ENCODE results near the gene MAST3.

- TF ChIP-seq GTF2F1 (IDR thresholded peaks at IDR 0.05; ENCODE audit: low read length) (no peak), E2F1 (CRISPR knock-in tag; IDR thresholded peaks at IDR 0.05) (no peak), SMC3 (IDR thresholded peaks at IDR 0.05; ENCODE audit: low read length) (no peak)
Observed at GRCh38 chr19:18161636-18162002, 64.0 kb downstream of the MAST3 start.

Measured in HepG2 (cell line).